ENCODE results near the gene VPS13A.

VPS13A gene

GRCh38 chr9:77177143-77177893, at the start of gene VPS13A:
Gene VPS13A (plus strand): TSS chr9:77177534. CDS start chr9:77177705, 171 bp downstream.
- DNase-seq (ENCODE audit: extremely low read depth in 1 of 2, low read depth in 1 of 2), result peak; percentile 91 to 97

GRCh38 chr9:77128125-77128789, 49.1 kb upstream of the VPS13A start:
- DNase-seq (ENCODE audit: extremely low read depth in 1 of 2, low read depth in 1 of 2), result no peak

- DNase-seq (ENCODE audit: extremely low read depth in 1 of 2, low read depth in 1 of 2), result no peak
Measured at GRCh38 chr9:77131399-77131798, 45.9 kb upstream of the VPS13A start.

- DNase-seq (ENCODE audit: extremely low read depth in 1 of 2, low read depth in 1 of 2), result no peak
Measured at GRCh38 chr9:77133011-77133410, 44.3 kb upstream of the VPS13A start.

GRCh38 chr9:77142366-77142765, 35.0 kb upstream of the VPS13A start:
- DNase-seq (ENCODE audit: extremely low read depth in 1 of 2, low read depth in 1 of 2), result no peak

- DNase-seq (ENCODE audit: extremely low read depth in 1 of 2, low read depth in 1 of 2), result no peak
Measured at GRCh38 chr9:77149879-77150278, 27.5 kb upstream of the VPS13A start.

- no peak for DNase-seq (ENCODE audit: extremely low read depth in 1 of 2, low read depth in 1 of 2)
Measured at GRCh38 chr9:77152289-77152688, 25.0 kb upstream of the VPS13A start.

GRCh38 chr9:77156646-77157371, 20.5 kb upstream of the VPS13A start:
- DNase-seq (ENCODE audit: extremely low read depth in 1 of 2, low read depth in 1 of 2), result no peak

- DNase-seq (ENCODE audit: extremely low read depth in 1 of 2, low read depth in 1 of 2), result no peak
Measured at GRCh38 chr9:77158772-77159513, 18.4 kb upstream of the VPS13A start.

- DNase-seq (ENCODE audit: extremely low read depth in 1 of 2, low read depth in 1 of 2), result no peak
Measured at GRCh38 chr9:77161191-77161590, 16.1 kb upstream of the VPS13A start.

- DNase-seq (ENCODE audit: extremely low read depth in 1 of 2, low read depth in 1 of 2), result no peak
Measured at GRCh38 chr9:77161966-77162365, 15.4 kb upstream of the VPS13A start.

- DNase-seq (ENCODE audit: extremely low read depth in 1 of 2, low read depth in 1 of 2), result no peak
Measured at GRCh38 chr9:77162366-77162765, 15.0 kb upstream of the VPS13A start.

GRCh38 chr9:77163884-77164283, 13.4 kb upstream of the VPS13A start:
- no peak for DNase-seq (ENCODE audit: extremely low read depth in 1 of 2, low read depth in 1 of 2)

GRCh38 chr9:77166193-77166592, 11.1 kb upstream of the VPS13A start:
- DNase-seq (ENCODE audit: extremely low read depth in 1 of 2, low read depth in 1 of 2), result no peak

GRCh38 chr9:77170991-77171699, 6.2 kb upstream of the VPS13A start:
- no peak for DNase-seq (ENCODE audit: extremely low read depth in 1 of 2, low read depth in 1 of 2)

- DNase-seq (ENCODE audit: extremely low read depth in 1 of 2, low read depth in 1 of 2), result no peak
Measured at GRCh38 chr9:77175151-77175550, 2.2 kb upstream of the VPS13A start.

- no peak for DNase-seq (ENCODE audit: extremely low read depth in 1 of 2, low read depth in 1 of 2)
Measured at GRCh38 chr9:77176106-77176505, 1.2 kb upstream of the VPS13A start.

GRCh38 chr9:77176686-77177142, 620 bp upstream of the VPS13A start:
- DNase-seq (ENCODE audit: extremely low read depth in 1 of 2, low read depth in 1 of 2), result no peak

- peak; percentile 14 to 37 for DNase-seq (ENCODE audit: extremely low read depth in 1 of 2, low read depth in 1 of 2)
Measured at GRCh38 chr9:77177894-77178794, 810 bp downstream of the VPS13A start.
